KMS-11 (cell line): ENCODE results near the gene CFAP410.

Experiments used
- H2AFZ ChIP-seq: fragments of 200-600 bp; sonication (generic); 2 replicates; pipeline ENCODE4 v1.6.1; 2016; ENCODE audit warnings: antibody characterized with exemption, mixed run types, low read depth
- H3K27ac ChIP-seq: fragments of 200-600 bp; sonication (generic); 2 replicates; pipeline ENCODE4 v1.6.1; 2016; ENCODE audit warnings: mild to moderate bottlenecking, mixed run types
- H3K27me3 ChIP-seq: fragments of 200-600 bp; sonication (generic); 2 replicates; pipeline ENCODE4 v1.6.1; 2017; ENCODE audit warnings: mild to moderate bottlenecking, low read depth, mixed run types, moderate library complexity; ENCODE audit not compliant: insufficient read depth
- H3K36me3 ChIP-seq: fragments of 200-600 bp; sonication (generic); 2 replicates; pipeline ENCODE4 v1.6.1; 2017; ENCODE audit warnings: mild to moderate bottlenecking, mixed run types; ENCODE audit not compliant: insufficient read depth
- H3K4me1 ChIP-seq: fragments of 200-600 bp; sonication (generic); 2 replicates; pipeline ENCODE4 v1.6.1; 2016; ENCODE audit warnings: mild to moderate bottlenecking, low read depth, mixed run types; ENCODE audit not compliant: poor library complexity, severe bottlenecking
- H3K4me2 ChIP-seq: fragments of 200-600 bp; sonication (generic); 2 replicates; pipeline ENCODE4 v1.7.0; 2016; ENCODE audit warnings: mild to moderate bottlenecking, mixed run types
- H3K4me3 ChIP-seq: fragments of 200-600 bp; sonication (generic); IDR thresholded peaks from 2 replicates; pipeline ENCODE4 v1.6.1; 2017; ENCODE audit warnings: low read depth, low read length, mixed read lengths; ENCODE audit not compliant: insufficient read depth
- H3K79me2 ChIP-seq: fragments of 200-600 bp; sonication (generic); 2 replicates; pipeline ENCODE4 v1.6.1; 2016; ENCODE audit warnings: low read depth, mixed run types; ENCODE audit not compliant: insufficient read depth
- H3K9ac ChIP-seq: fragments of 200-600 bp; sonication (generic); 2 replicates; pipeline ENCODE4 v1.6.1; 2016; ENCODE audit warnings: mild to moderate bottlenecking, mixed run types
- H4K20me1 ChIP-seq: fragments of 200-600 bp; sonication (generic); 2 replicates; pipeline ENCODE4 v1.6.1; 2016; ENCODE audit warnings: mild to moderate bottlenecking, mixed run types; ENCODE audit not compliant: insufficient read depth
- CTCF ChIP-seq: fragments of 200-600 bp; sonication (generic); conservative IDR thresholded peaks from 2 replicates; pipeline ENCODE4 v1.6.1; 2017; ENCODE audit warnings: low read depth, mild to moderate bottlenecking, antibody characterized with exemption, low read length, moderate library complexity, mixed read lengths

CFAP410 gene

GRCh38 chr21:44290327-44291077 is 48.7 kb downstream of the CFAP410 start:
- no peak overlapping the region for H3K4me3 ChIP-seq
- H3K27ac ChIP-seq = no peak overlapping the region
- H3K4me1 ChIP-seq = peaks cover 6% of the 10 kb centered on the region
- no peaks in the 10 kb centered on the region for H3K79me2 ChIP-seq
- no peaks in the 10 kb centered on the region for H3K36me3 ChIP-seq
- H4K20me1 ChIP-seq = no peaks in the 10 kb centered on the region
- H2AFZ ChIP-seq = no peak overlapping the region
- no peak overlapping the region for H3K4me2 ChIP-seq
- no peak for TF ChIP-seq CTCF
- H3K27me3 ChIP-seq = peaks cover 65% of the 10 kb centered on the region
- no peak overlapping the region for H3K9ac ChIP-seq

GRCh38 chr21:44289381-44290010 is 49.7 kb downstream of the CFAP410 start:
- Histone ChIP-seq H3K4me3 (no peak overlapping the region), H3K4me1 (peaks cover 3% of the 10 kb centered on the region)
- no peak for TF ChIP-seq CTCF

GRCh38 chr21:44288251-44289110 is 50.7 kb downstream of the CFAP410 start:
- Histone ChIP-seq H3K9ac (no peak overlapping the region), H3K27me3 (peaks cover 82% of the 10 kb centered on the region), H3K27ac (no peak overlapping the region), H3K4me3 (no peak overlapping the region), H3K36me3 (no peaks in the 10 kb centered on the region), H3K4me1 (peaks cover 3% of the 10 kb centered on the region), H3K4me2 (no peak overlapping the region), H3K79me2 (no peaks in the 10 kb centered on the region), H2AFZ (no peak overlapping the region), H4K20me1 (no peaks in the 10 kb centered on the region)
- no peak for TF ChIP-seq CTCF

More at GRCh38 chr21:44289381-44290010, 49.7 kb downstream of the CFAP410 start:
- Histone ChIP-seq H3K79me2 (no peaks in the 10 kb centered on the region), H3K27ac (no peak overlapping the region), H3K4me2 (no peak overlapping the region), H3K36me3 (no peaks in the 10 kb centered on the region), H4K20me1 (no peaks in the 10 kb centered on the region), H2AFZ (no peak overlapping the region), H3K9ac (no peak overlapping the region), H3K27me3 (peaks cover 75% of the 10 kb centered on the region)

GRCh38 chr21:44286716-44287632 is 52.2 kb downstream of the CFAP410 start:
- Histone ChIP-seq H3K79me2 (no peaks in the 10 kb centered on the region), H3K27me3 (peaks cover 78% of the 10 kb centered on the region), H3K36me3 (no peaks in the 10 kb centered on the region), H3K4me1 (no peaks in the 10 kb centered on the region), H3K27ac (no peak overlapping the region), H3K4me2 (no peak overlapping the region), H4K20me1 (no peaks in the 10 kb centered on the region), H2AFZ (no peak overlapping the region), H3K9ac (no peak overlapping the region), H3K4me3 (no peak overlapping the region)
- no peak for TF ChIP-seq CTCF
